ENCODE results near the gene SULF2. TPM values are rescaled to one million over a fixed set of nuclear protein-coding genes. Genes with fewer than 3 reads are reported as not detected.

The SULF2 gene
- polyA plus RNA-seq, 3 donors = 77.4 to 85.5 (median 81.8) TPM

GRCh38 chr20:47668313-47669151, 116.7 kb downstream of the SULF2 start:
- DNase-seq (ENCODE audit: extremely low read depth in 1 of 11, low read depth in 9 of 11, low spot score in 4 of 11) = no peak

GRCh38 chr20:47667531-47668312, 117.6 kb downstream of the SULF2 start:
- no peak for DNase-seq (ENCODE audit: extremely low read depth in 1 of 11, low read depth in 9 of 11, low spot score in 4 of 11)

GRCh38 chr20:47667086-47667485, 118.2 kb downstream of the SULF2 start:
- DNase-seq (ENCODE audit: extremely low read depth in 1 of 11, low read depth in 9 of 11, low spot score in 4 of 11) = no peak

GRCh38 chr20:47666304-47666703, 119.0 kb downstream of the SULF2 start:
- no peak for DNase-seq (ENCODE audit: extremely low read depth in 1 of 11, low read depth in 9 of 11, low spot score in 4 of 11)

GRCh38 chr20:47665221-47665991, 119.9 kb downstream of the SULF2 start:
- no peak for DNase-seq (ENCODE audit: extremely low read depth in 1 of 11, low read depth in 9 of 11, low spot score in 4 of 11)

- DNase-seq (ENCODE audit: extremely low read depth in 1 of 11, low read depth in 9 of 11, low spot score in 4 of 11) = no peak
Measured at GRCh38 chr20:47664744-47665143, 120.5 kb downstream of the SULF2 start.

GRCh38 chr20:47664068-47664437, 121.2 kb downstream of the SULF2 start:
- no peak for DNase-seq (ENCODE audit: extremely low read depth in 1 of 11, low read depth in 9 of 11, low spot score in 4 of 11)

- peak; percentile 46 to 76 (median 65) for DNase-seq (ENCODE audit: extremely low read depth in 1 of 11, low read depth in 9 of 11, low spot score in 4 of 11)
Measured at GRCh38 chr20:47663354-47664067, 121.8 kb downstream of the SULF2 start.

- DNase-seq (ENCODE audit: extremely low read depth in 1 of 11, low read depth in 9 of 11, low spot score in 4 of 11) = no peak
Measured at GRCh38 chr20:47662483-47663353, 122.6 kb downstream of the SULF2 start.

GRCh38 chr20:47661714-47662113, 123.6 kb downstream of the SULF2 start:
- no peak for DNase-seq (ENCODE audit: extremely low read depth in 1 of 11, low read depth in 9 of 11, low spot score in 4 of 11)

GRCh38 chr20:47660983-47661700, 124.1 kb downstream of the SULF2 start:
- peak in 2 of 11 donors; percentile 20 to 37 for DNase-seq (ENCODE audit: extremely low read depth in 1 of 11, low read depth in 9 of 11, low spot score in 4 of 11)

GRCh38 chr20:47660602-47660905, 124.7 kb downstream of the SULF2 start:
- no peak for DNase-seq (ENCODE audit: extremely low read depth in 1 of 11, low read depth in 9 of 11, low spot score in 4 of 11)

- no peak for DNase-seq (ENCODE audit: extremely low read depth in 1 of 11, low read depth in 9 of 11, low spot score in 4 of 11)
Measured at GRCh38 chr20:47659904-47660601, 125.2 kb downstream of the SULF2 start.

GRCh38 chr20:47656318-47656717, 129.0 kb downstream of the SULF2 start:
- DNase-seq (ENCODE audit: extremely low read depth in 1 of 11, low read depth in 9 of 11, low spot score in 4 of 11) = no peak

- no peak for DNase-seq (ENCODE audit: extremely low read depth in 1 of 11, low read depth in 9 of 11, low spot score in 4 of 11)
Measured at GRCh38 chr20:47655635-47656034, 129.6 kb downstream of the SULF2 start.

GRCh38 chr20:47654370-47654769, 130.9 kb downstream of the SULF2 start:
- DNase-seq (ENCODE audit: extremely low read depth in 1 of 11, low read depth in 9 of 11, low spot score in 4 of 11) = no peak

- no peak for DNase-seq (ENCODE audit: extremely low read depth in 1 of 11, low read depth in 9 of 11, low spot score in 4 of 11)
Measured at GRCh38 chr20:47653869-47654268, 131.4 kb downstream of the SULF2 start.
